Heart left ventricle (tissue), 13 donors: ENCODE measurements around the gene IGSF3.

Experiments used
- CTCF ChIP-seq, 12 donors: fragments of 200-600 bp; sonication (generic) in 4 of 12; IDR thresholded peaks; one replicate each; pipeline versions ENCODE4 v1.5.0 to v1.8.0; 2018 to 2022; ENCODE audit warnings: antibody characterized with exemption in 12 of 12, mild to moderate bottlenecking in 5 of 12
- POLR2A ChIP-seq, 2 donors: fragments of 450-650 bp; IDR thresholded peaks; one replicate each; pipeline ENCODE4 v1.6.1; 2017; ENCODE audit warnings: antibody characterized with exemption in 2 of 2, mild to moderate bottlenecking in 2 of 2, moderate library complexity in 2 of 2
- donor health status: ischemic (EF 13 %, LVEDD 7.1; RV severe dilation, severe dysfunction).
- donor health status: DM: no; HTN: yes; CAD: no.
- donor health status: DM: no; HTN: no; CAD: no.
- donor health status: ischemic (EF 25% LVEDD 6.9; RV normal size, moderate dysfunction).
- donor health status: ischemic (EF 25% LVEDD 5.7; RV mildly dilated, moderate dysfunction).
- donor health status: ischemic (EF 35%, LVEDD 5.7; RV mildly dilated, moderate dysfunction).
- donor health status: nonischemic (EF 11% LVEDD 7.7; RV severe dilation, severe dysfunction).
- donor health status: DM: yes; HTN: yes; CAD: no.
- donor health status: PGD.
- donor health status: ischemic (EF 29% LVEDD 5.4; RV normal size, mild dysfunction).
- donor health status: nonischemic (EF 23%, LVEDD 6.1; RV moderate dilation, normal function).

DNA sequence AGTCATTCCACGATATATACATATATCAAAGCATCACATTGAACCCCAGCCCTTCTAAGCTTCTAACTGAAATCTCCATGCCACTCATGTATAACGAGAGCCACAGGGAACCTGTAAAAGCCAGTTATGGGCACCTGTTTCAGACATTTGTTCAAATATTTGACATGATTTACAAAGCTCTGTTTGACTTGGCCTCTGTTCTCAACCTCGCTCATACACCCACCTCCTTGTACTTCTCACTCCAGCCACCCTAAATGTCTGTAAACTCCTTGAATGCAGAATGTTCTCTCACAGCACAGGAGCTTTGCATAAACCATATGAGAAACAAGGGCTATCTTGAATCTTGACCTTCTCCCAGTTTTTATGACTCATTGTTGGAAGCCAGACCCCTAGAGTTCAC, 49.8 kb upstream of the IGSF3 start:
- TF ChIP-seq CTCF (IDR thresholded peaks at IDR 0.05) = no peak
- no peak for TF ChIP-seq POLR2A (IDR thresholded peaks at IDR 0.05)
